Measurements from ENCODE around the gene PDE3A. TPM values are rescaled to one million over a fixed set of nuclear protein-coding genes. Genes with fewer than 3 reads are reported as not detected.

The PDE3A gene
- total RNA-seq, 2 experiments from 2014 or later, result not detected

GRCh38 chr12:20429852-20430251 lies 61.5 kb downstream of the PDE3A start:
- DNase-seq (no peak), ATAC-seq (no peak)
- POLR2A ChIA-PET, result no interaction called here
- CTCF ChIA-PET, result no interaction called here
- Mint-ChIP-seq H3K27me3 (no peaks in the 10 kb centered on the region), H3K4me1 (no peaks in the 10 kb centered on the region), H3K4me3 (no peak overlapping the region), H3K9me3 (ENCODE audit: low read depth) (no peaks in the 10 kb centered on the region), H3K27ac (no peak overlapping the region), H3K36me3 (ENCODE audit: low read depth) (no peaks in the 10 kb centered on the region)
- intact Hi-C loops (cut with DNase I, micrococcal nuclease), result no loop called here

- DNase-seq (no peak), ATAC-seq (no peak)
- POLR2A ChIA-PET, result no interaction called here
- intact Hi-C loops (cut with DNase I, micrococcal nuclease), result no loop called here
- H3K4me3 Mint-ChIP-seq, result no peak overlapping the region
- H3K9me3 Mint-ChIP-seq (ENCODE audit: low read depth), result no peaks in the 10 kb centered on the region
- H3K27ac Mint-ChIP-seq, result no peak overlapping the region
- no peaks in the 10 kb centered on the region for H3K36me3 Mint-ChIP-seq (ENCODE audit: low read depth)
- no peaks in the 10 kb centered on the region for H3K4me1 Mint-ChIP-seq
- H3K27me3 Mint-ChIP-seq, result no peaks in the 10 kb centered on the region
- CTCF ChIA-PET, result no interaction called here
Observed at GRCh38 chr12:20432290-20432689, 64.0 kb downstream of the PDE3A start.

- Mint-ChIP-seq H3K27ac (no peak overlapping the region), H3K4me1 (no peaks in the 10 kb centered on the region), H3K27me3 (no peaks in the 10 kb centered on the region), H3K9me3 (ENCODE audit: low read depth) (no peaks in the 10 kb centered on the region), H3K36me3 (ENCODE audit: low read depth) (no peaks in the 10 kb centered on the region), H3K4me3 (no peak overlapping the region)
- ATAC-seq, result no peak
- POLR2A ChIA-PET, result no interaction called here
- intact Hi-C loops (cut with DNase I, micrococcal nuclease), result no loop called here
- CTCF ChIA-PET, result interaction anchor here (0.8 kb wide), 2 partner anchors 21 to 713 kb away, joined by 3 read pairs; no protein-coding TSS in a partner anchor
- DNase-seq, result no peak
Observed at GRCh38 chr12:20434996-20435395, 66.7 kb downstream of the PDE3A start.

DNA sequence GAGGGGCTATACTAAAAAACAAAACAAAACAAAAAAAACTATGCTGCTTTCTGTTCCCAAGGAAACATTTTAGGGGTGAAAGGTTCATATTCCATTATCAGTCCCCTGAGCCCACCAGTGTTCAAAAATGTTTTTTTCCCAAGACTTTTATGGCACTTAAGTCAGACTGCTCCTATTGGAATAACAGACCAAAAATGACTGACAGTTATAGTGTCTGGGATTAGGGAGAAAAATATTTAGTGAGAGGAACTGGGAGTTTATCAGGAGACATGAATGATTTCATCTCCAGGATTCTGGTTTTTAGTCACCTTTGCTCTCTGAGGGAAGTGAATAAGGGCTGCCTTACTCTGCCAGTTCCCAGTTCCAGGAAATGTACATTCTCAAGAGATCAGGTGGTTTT lies 68.0 kb downstream of the PDE3A start:
- no peak for ATAC-seq
- no peak for DNase-seq
- no peak overlapping the region for H3K27ac Mint-ChIP-seq
- no peaks in the 10 kb centered on the region for H3K9me3 Mint-ChIP-seq (ENCODE audit: low read depth)
- no peaks in the 10 kb centered on the region for H3K27me3 Mint-ChIP-seq
- POLR2A ChIA-PET, result no interaction called here
- no peaks in the 10 kb centered on the region for H3K4me1 Mint-ChIP-seq
- H3K4me3 Mint-ChIP-seq, result no peak overlapping the region
- intact Hi-C loops (cut with DNase I, micrococcal nuclease), result no loop called here
- H3K36me3 Mint-ChIP-seq (ENCODE audit: low read depth), result no peaks in the 10 kb centered on the region
- CTCF ChIA-PET, result no interaction called here

DNA sequence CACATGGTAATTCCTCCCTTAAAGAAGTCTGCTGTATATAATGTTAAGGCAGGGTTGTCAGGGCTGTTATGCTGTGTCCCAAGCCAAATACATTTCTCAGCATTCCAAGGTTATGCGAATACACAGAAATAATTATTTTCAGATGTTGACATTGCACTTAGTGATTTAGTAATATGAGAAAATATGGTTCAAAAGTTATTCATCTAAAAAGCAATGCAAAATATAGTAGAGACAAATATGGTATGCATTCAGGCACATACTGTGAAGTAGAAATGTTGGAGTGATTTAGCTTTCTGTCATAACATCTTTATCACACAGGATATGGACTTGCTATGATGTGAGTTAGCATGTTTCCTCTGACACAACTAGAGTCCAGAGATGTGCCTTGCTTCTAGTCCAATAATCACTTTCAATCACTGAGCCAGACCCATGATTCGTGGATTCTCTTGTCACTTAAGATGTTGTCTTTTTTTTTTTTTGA lies 70.0 kb downstream of the PDE3A start:
- intact Hi-C loops (cut with DNase I, micrococcal nuclease), result no loop called here
- Mint-ChIP-seq H3K36me3 (ENCODE audit: low read depth) (no peaks in the 10 kb centered on the region), H3K4me3 (no peak overlapping the region), H3K9me3 (ENCODE audit: low read depth) (no peaks in the 10 kb centered on the region), H3K27ac (no peak overlapping the region), H3K4me1 (no peaks in the 10 kb centered on the region), H3K27me3 (no peaks in the 10 kb centered on the region)
- CTCF ChIA-PET, result interaction anchor here (0.8 kb wide), 1 partner anchor 9 kb away, joined by 3 read pairs; no protein-coding TSS in a partner anchor
- DNase-seq (no peak), ATAC-seq (no peak)
- POLR2A ChIA-PET, result no interaction called here

DNA sequence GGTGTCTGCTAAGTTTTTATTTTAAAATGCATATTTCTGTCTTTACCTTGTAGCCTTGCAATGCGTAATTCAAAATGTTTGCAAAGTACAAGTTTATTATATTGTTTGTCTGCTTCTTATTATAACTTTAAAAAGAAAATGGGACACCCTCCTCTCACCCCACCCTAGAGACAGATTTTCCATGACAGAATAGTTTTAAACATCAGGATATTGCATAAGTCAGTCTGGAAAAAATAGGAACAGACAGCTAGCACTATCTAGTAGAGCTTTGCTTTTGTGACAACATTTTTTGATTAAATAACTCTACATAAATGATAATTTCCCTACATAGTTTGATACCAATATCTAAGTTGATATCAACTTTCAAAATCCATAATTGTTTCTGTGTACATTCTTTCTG lies 71.3 kb downstream of the PDE3A start:
- Mint-ChIP-seq H3K27me3 (no peaks in the 10 kb centered on the region), H3K27ac (no peak overlapping the region), H3K36me3 (ENCODE audit: low read depth) (no peaks in the 10 kb centered on the region), H3K9me3 (ENCODE audit: low read depth) (no peaks in the 10 kb centered on the region), H3K4me1 (no peaks in the 10 kb centered on the region), H3K4me3 (no peak overlapping the region)
- POLR2A ChIA-PET, result no interaction called here
- intact Hi-C loops (cut with DNase I, micrococcal nuclease), result no loop called here
- ATAC-seq (no peak), DNase-seq (no peak)
- CTCF ChIA-PET, result no interaction called here

- DNase-seq, result no peak
- Mint-ChIP-seq H3K9me3 (ENCODE audit: low read depth) (no peaks in the 10 kb centered on the region), H3K27me3 (no peaks in the 10 kb centered on the region), H3K4me1 (no peaks in the 10 kb centered on the region), H3K27ac (no peak overlapping the region), H3K4me3 (no peak overlapping the region), H3K36me3 (ENCODE audit: low read depth) (no peaks in the 10 kb centered on the region)
- CTCF ChIA-PET, result no interaction called here
- POLR2A ChIA-PET, result no interaction called here
- intact Hi-C loops (cut with DNase I, micrococcal nuclease), result no loop called here
- no peak for ATAC-seq
Observed at GRCh38 chr12:20440408-20440807, 72.1 kb downstream of the PDE3A start.

DNA sequence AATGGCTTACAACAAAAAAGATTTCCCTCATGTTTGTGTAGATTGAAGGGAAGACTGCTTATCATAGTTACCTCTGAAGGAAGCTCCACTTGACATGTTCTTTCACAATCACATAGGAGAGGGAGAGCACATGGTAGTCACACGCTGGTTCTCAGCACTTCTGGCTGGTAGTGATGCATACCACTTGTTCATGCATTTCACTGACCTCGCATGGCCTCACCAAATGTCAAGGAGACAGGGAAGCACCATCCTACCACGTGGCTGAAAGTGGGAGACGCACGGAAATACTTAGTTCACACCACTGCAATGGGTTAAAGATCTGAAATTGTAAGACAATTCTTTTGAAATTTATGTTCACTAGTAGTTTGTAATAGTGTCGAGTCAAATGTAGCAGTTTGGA lies 74.0 kb downstream of the PDE3A start:
- no peak for ATAC-seq
- Mint-ChIP-seq H3K36me3 (ENCODE audit: low read depth) (no peaks in the 10 kb centered on the region), H3K27ac (no peak overlapping the region), H3K27me3 (no peaks in the 10 kb centered on the region), H3K9me3 (ENCODE audit: low read depth) (no peaks in the 10 kb centered on the region), H3K4me1 (no peaks in the 10 kb centered on the region), H3K4me3 (no peak overlapping the region)
- intact Hi-C loops (cut with DNase I, micrococcal nuclease), result no loop called here
- ChIA-PET POLR2A (no interaction called here), CTCF (no interaction called here)
- no peak for DNase-seq

DNA sequence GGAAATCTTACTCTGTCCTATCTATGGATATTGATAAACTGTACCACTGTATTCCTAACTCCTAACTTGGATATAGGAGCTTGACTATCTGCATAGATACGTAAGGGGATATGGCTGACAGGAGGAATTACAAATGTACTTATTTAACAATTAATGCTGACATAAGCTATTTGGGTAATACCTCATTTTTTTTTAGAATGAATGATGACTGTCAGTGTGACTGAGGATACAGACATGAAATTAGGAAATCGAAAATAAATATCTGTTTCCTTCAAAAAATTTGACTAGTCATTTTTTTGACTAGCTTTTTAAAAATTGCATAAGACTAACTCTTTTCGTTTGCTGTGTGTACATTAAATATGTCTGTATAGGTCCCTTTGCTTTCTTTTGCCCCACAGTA lies 74.9 kb downstream of the PDE3A start:
- POLR2A ChIA-PET, result no interaction called here
- Mint-ChIP-seq H3K36me3 (ENCODE audit: low read depth) (no peaks in the 10 kb centered on the region), H3K4me1 (no peaks in the 10 kb centered on the region), H3K4me3 (no peak overlapping the region), H3K9me3 (ENCODE audit: low read depth) (no peaks in the 10 kb centered on the region), H3K27ac (no peak overlapping the region), H3K27me3 (no peaks in the 10 kb centered on the region)
- no peak for ATAC-seq
- no peak for DNase-seq
- intact Hi-C loops (cut with DNase I, micrococcal nuclease), result no loop called here
- CTCF ChIA-PET, result no interaction called here

GRCh38 chr12:20443792-20444191 lies 75.5 kb downstream of the PDE3A start:
- H3K27me3 Mint-ChIP-seq, result no peaks in the 10 kb centered on the region
- H3K4me3 Mint-ChIP-seq, result no peak overlapping the region
- H3K27ac Mint-ChIP-seq, result no peak overlapping the region
- no peaks in the 10 kb centered on the region for H3K4me1 Mint-ChIP-seq
- no peaks in the 10 kb centered on the region for H3K9me3 Mint-ChIP-seq (ENCODE audit: low read depth)
- CTCF ChIA-PET, result no interaction called here
- DNase-seq (no peak), ATAC-seq (no peak)
- POLR2A ChIA-PET, result no interaction called here
- intact Hi-C loops (cut with DNase I, micrococcal nuclease), result no loop called here
- no peaks in the 10 kb centered on the region for H3K36me3 Mint-ChIP-seq (ENCODE audit: low read depth)

DNA sequence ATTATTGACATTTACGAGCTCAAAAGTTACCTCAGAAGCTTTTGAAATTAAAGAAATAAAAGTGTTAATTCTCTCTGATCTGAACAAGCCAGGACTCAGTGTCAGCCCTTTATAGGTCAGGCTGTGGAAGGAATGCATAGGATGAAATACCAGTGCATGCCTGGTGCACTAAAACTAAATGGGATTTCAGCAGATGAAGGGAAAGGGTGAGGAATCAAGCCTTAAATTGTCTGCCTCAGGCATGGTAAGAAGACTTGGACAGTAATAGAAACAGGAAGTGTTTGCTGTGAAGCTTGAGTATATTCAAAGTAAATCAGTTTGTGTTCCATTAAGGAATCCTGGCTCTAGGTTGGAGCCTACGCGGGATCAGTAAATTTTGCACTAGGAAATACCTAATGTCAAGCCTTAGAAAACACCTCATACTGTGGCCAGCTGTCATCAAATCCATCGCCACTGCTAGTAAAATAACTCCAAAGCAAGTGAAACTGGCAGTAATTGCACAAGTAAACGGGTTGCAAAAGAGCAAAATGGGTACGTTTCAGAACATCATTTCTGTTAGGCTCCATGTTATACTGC lies 76.3 kb downstream of the PDE3A start:
- H3K27ac Mint-ChIP-seq, result no peak overlapping the region
- H3K27me3 Mint-ChIP-seq, result no peaks in the 10 kb centered on the region
- H3K4me3 Mint-ChIP-seq, result no peak overlapping the region
- no peaks in the 10 kb centered on the region for H3K4me1 Mint-ChIP-seq
- H3K36me3 Mint-ChIP-seq (ENCODE audit: low read depth), result no peaks in the 10 kb centered on the region
- H3K9me3 Mint-ChIP-seq (ENCODE audit: low read depth), result no peaks in the 10 kb centered on the region
- CTCF ChIA-PET, result no interaction called here
- DNase-seq (no peak), ATAC-seq (no peak)
- intact Hi-C loops (cut with DNase I, micrococcal nuclease), result no loop called here
- POLR2A ChIA-PET, result no interaction called here

GRCh38 chr12:20445687-20446086 lies 77.3 kb downstream of the PDE3A start:
- H3K9me3 Mint-ChIP-seq (ENCODE audit: low read depth), result no peaks in the 10 kb centered on the region
- no peaks in the 10 kb centered on the region for H3K36me3 Mint-ChIP-seq (ENCODE audit: low read depth)
- H3K27ac Mint-ChIP-seq, result no peak overlapping the region
- intact Hi-C loops (cut with DNase I, micrococcal nuclease), result no loop called here
- no peaks in the 10 kb centered on the region for H3K4me1 Mint-ChIP-seq
- H3K4me3 Mint-ChIP-seq, result no peak overlapping the region
- ATAC-seq (no peak), DNase-seq (no peak)
- ChIA-PET POLR2A (no interaction called here), CTCF (no interaction called here)
- no peaks in the 10 kb centered on the region for H3K27me3 Mint-ChIP-seq

GRCh38 chr12:20446836-20447235 lies 78.5 kb downstream of the PDE3A start:
- intact Hi-C loops (cut with DNase I, micrococcal nuclease), result no loop called here
- CTCF ChIA-PET, result interaction anchor here (0.7 kb wide), 1 partner anchor 9 kb away, joined by 3 read pairs; no protein-coding TSS in a partner anchor
- no peak for ATAC-seq
- Mint-ChIP-seq H3K27me3 (no peaks in the 10 kb centered on the region), H3K27ac (no peak overlapping the region), H3K4me3 (no peak overlapping the region), H3K36me3 (ENCODE audit: low read depth) (no peaks in the 10 kb centered on the region), H3K9me3 (ENCODE audit: low read depth) (no peaks in the 10 kb centered on the region), H3K4me1 (no peaks in the 10 kb centered on the region)
- POLR2A ChIA-PET, result no interaction called here
- no peak for DNase-seq

Measured in activated CD4-positive, alpha-beta T cell treated with anti-CD3 and anti-CD28 coated beads for 36 hours (primary cell).